CD4-positive, alpha-beta memory T cell (primary cell): ENCODE data around the gene CSNK2B. TPM values are rescaled to one million over a fixed set of nuclear protein-coding genes. Genes with fewer than 3 reads are reported as not detected.

Experiments used
- CTCF ChIA-PET: fragments of 350-600 bp; sonication (Branson Sonifier 250); formaldehyde crosslinking; loops from one replicate; lab custom pipeline; 2021; ENCODE audit warnings: inconsistent platforms; ENCODE audit not compliant: partially characterized antibody; lab: Charles Lee
- POLR2A ChIA-PET: fragments of 350-600 bp; sonication (Branson Sonifier 250); formaldehyde crosslinking; loops from one replicate; lab custom pipeline; 2021; ENCODE audit not compliant: partially characterized antibody; lab: Charles Lee
- DNase-seq, 5 donors: peaks; one replicate each; pipeline versions ENCODE4 v3.0.0 to v3.0.0-alpha.2; 2020 to 2022; ENCODE audit warnings: mixed read lengths in 1 of 5
- H3K27ac ChIP-seq: one replicate; pipeline ENCODE4 v1.7.0; 2013; ENCODE audit warnings: low read depth, low read length
- H3K27me3 ChIP-seq: 2 replicates; pipeline ENCODE4 v1.7.0; 2013; ENCODE audit warnings: mild to moderate bottlenecking, low read length, moderate library complexity; ENCODE audit not compliant: insufficient read depth
- H3K36me3 ChIP-seq: 2 replicates; pipeline ENCODE4 v1.7.0; 2013; ENCODE audit warnings: mild to moderate bottlenecking, low read length, moderate library complexity; ENCODE audit not compliant: insufficient read depth
- H3K4me1 ChIP-seq: 2 replicates; pipeline ENCODE4 v1.7.0; 2013; ENCODE audit warnings: mild to moderate bottlenecking, low read length, moderate library complexity; ENCODE audit not compliant: insufficient read depth
- H3K4me3 ChIP-seq, 2 donors: one replicate each; pipeline ENCODE4 v1.7.0; 2013; ENCODE audit warnings: low read length in 2 of 2, mild to moderate bottlenecking in 1 of 2
- H3K9me3 ChIP-seq, 2 donors: one replicate each; pipeline ENCODE4 v1.7.0; 2013; ENCODE audit warnings: low read length in 2 of 2, control low read depth in 1 of 2; ENCODE audit not compliant: control insufficient read depth in 1 of 2
- H3K27ac Mint-ChIP-seq, 7 donors: one replicate each; pipeline ENCODE4 v1.8.0; 2020 to 2021; ENCODE audit warnings: mixed read lengths in 7 of 7, mild to moderate bottlenecking in 6 of 7, inconsistent platforms in 3 of 7, moderate library complexity in 3 of 7
- H3K27me3 Mint-ChIP-seq, 2 donors: one replicate each; pipeline ENCODE4 v1.8.0; 2020 to 2021; ENCODE audit warnings: mixed read lengths in 2 of 2
- H3K36me3 Mint-ChIP-seq, 2 donors: one replicate each; pipeline ENCODE4 v1.8.0; 2020 to 2021; ENCODE audit warnings: mixed read lengths in 2 of 2, inconsistent platforms in 1 of 2, mild to moderate bottlenecking in 1 of 2
- H3K4me1 Mint-ChIP-seq, 4 donors: one replicate each; pipeline ENCODE4 v1.8.0; 2020 to 2021; ENCODE audit warnings: mixed read lengths in 4 of 4, mild to moderate bottlenecking in 1 of 4
- H3K4me3 Mint-ChIP-seq, 8 donors: one replicate each; pipeline ENCODE4 v1.8.0; 2020 to 2021; ENCODE audit warnings: mixed read lengths in 8 of 8, mild to moderate bottlenecking in 7 of 8, moderate library complexity in 6 of 8, inconsistent platforms in 3 of 8
- H3K9me3 Mint-ChIP-seq, 8 donors: one replicate each; pipeline ENCODE4 v1.8.0; 2020 to 2021; ENCODE audit warnings: mixed read lengths in 8 of 8, mild to moderate bottlenecking in 5 of 8, inconsistent platforms in 3 of 8, moderate library complexity in 1 of 8
- intact Hi-C: fragments of 100-400 bp; cut with micrococcal nuclease; formaldehyde crosslinking; loops from one replicate; pipeline ENCODE4 v1.15.1; 2023
- polyA plus RNA-seq, 2 donors: library from polyadenylated mRNA; unstranded; fragments of 300-500 nt; fragmentation: Illumina TruSeq; gene quantifications; one replicate each; pipeline ENCODE4 v1.2.3, GENCODE V29; 2021
- total RNA-seq, 2 experiments: library from RNA; stranded (reverse); gene quantifications; one replicate each; pipeline ENCODE4 v1.2.3, GENCODE V29; 2021

CSNK2B gene
- 100 to 1,000 TPM; 141 to 148 TPM for total RNA-seq
- 100 to 1,000 TPM; 183 to 232 TPM for polyA plus RNA-seq

DNA sequence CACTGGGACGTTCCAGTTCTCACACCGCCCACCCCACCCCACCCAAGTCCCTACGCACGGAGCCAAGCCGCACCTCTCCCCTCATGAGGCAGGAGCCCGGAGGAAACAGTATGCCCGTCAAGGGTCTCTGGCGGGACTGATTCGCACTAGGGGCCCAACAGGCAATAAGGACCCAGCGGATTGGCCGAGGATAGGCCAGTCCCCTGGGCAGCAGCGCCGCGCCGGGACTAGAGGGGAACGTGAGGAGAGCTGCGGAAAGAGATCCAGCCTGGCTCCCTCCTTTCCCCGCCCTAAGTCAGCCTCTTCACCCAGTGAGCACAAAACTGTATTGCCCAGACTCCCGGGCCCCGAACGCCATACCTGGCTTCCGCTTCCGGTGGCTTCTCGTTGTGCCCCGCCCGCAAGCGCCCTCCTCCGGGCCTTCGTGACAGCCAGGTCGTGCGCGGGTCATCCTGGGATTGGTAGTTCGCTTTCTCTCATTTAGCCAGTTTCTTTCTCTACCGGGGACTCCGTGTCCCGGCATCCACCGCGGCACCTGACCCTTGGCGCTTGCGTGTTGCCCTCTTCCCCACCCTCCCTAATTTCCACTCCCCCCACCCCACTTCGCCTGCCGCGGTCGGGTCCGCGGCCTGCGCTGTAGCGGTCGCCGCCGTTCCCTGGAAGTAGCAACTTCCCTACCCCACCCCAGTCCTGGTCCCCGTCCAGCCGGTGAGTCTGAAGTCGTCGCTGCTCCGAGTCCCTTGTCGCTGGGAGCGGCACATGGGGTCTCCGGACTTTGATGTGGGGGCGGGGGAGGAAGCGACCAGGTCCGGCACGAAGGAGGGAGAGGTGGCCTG lies at the start of gene CSNK2B:
CSNK2B (plus strand) TSS at position 580 of the 836 bp plus-strand sequence. CDS start 752 bp downstream, outside the sequence.
- Mint-ChIP-seq H3K27ac (peak within 1 kb of the TSS; percentile 94 to 100 (median 99)), H3K4me1 (peaks cover 32 to 67% (median 49%) of the 10 kb centered on the region in 4 donors), H3K9me3 (no peaks in the 10 kb centered on the region), H3K4me3 (peak within 1 kb of the TSS; percentile 89 to 100 (median 96)), H3K36me3 (peaks cover 46 to 68% of the 10 kb centered on the region in 2 donors), H3K27me3 (no peaks in the 10 kb centered on the region)
- no peaks in the 10 kb centered on the region for H3K9me3 ChIP-seq
- CTCF ChIA-PET, result interaction anchor here (0.7 to 4.6 kb wide), 5 partner anchors 12 to 164 kb away, joined by 3 to 28 read pairs (median 5); partner anchors contain the start of genes APOM, BAG6 and LY6G5C
- intact Hi-C loops, result loop anchor here (1.0 to 10.0 kb wide), 13 partner anchors 13 to 1539 kb away; partner anchors contain the start of genes ABHD16A, AGPAT1, ATP6V1G2 and BAG6
- POLR2A ChIA-PET, result interaction anchor here (0.8 to 8.6 kb wide), 23 partner anchors 12 to 530 kb away, joined by 3 to 269 read pairs (median 5); partner anchors contain the start of genes ABHD16A, APOM, BAG6 and DDX39B
- DNase-seq, result peak; percentile 97 to 99 (median 98)
- H3K4me3 ChIP-seq, result peak within 1 kb of the TSS; percentile 94 to 96
- H3K4me1 ChIP-seq, result peaks cover 59% of the 10 kb centered on the region
- H3K27ac ChIP-seq, result peak within 1 kb of the TSS; percentile 92
- no peaks in the 10 kb centered on the region for H3K27me3 ChIP-seq
- peaks cover 47% of the 10 kb centered on the region for H3K36me3 ChIP-seq

DNA sequence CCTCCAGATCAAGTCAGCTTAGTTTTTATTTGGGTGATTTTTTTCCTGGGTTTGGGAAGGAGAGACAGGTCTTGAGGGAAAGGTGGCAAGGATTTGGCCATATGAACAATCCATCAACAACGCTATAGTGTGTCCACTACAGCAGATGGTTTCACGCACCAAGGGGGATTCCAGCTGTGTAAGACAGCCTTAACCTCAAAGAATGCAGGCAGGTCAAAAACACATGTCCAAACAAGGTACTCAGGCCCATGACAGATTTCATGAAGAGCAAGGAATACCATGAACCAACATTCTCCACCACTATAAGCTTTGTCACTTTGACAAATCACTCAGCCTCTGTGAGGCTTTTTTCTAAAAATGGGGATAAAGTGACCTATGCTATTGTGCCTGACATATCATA lies 48.9 kb upstream of the CSNK2B start:
- CTCF ChIA-PET, result interaction anchor here (0.6 to 3.5 kb wide), 5 partner anchors 12 to 71 kb away, joined by 3 to 18 read pairs (median 3); partner anchors contain the start of genes ATP6V1G2 and NCR3
- no peak for DNase-seq
- Histone ChIP-seq H3K4me3 (no peak overlapping the region), H3K27me3 (no peaks in the 10 kb centered on the region), H3K36me3 (no peaks in the 10 kb centered on the region), H3K4me1 (peaks cover 27% of the 10 kb centered on the region), H3K27ac (no peak overlapping the region), H3K9me3 (no peaks in the 10 kb centered on the region)
- POLR2A ChIA-PET, result interaction anchor here (0.6 to 1.3 kb wide), 2 partner anchors 20 to 70 kb away, joined by 3 to 4 read pairs; partner anchors contain the start of gene ATP6V1G2
- Mint-ChIP-seq H3K4me3 (peak overlapping the region in 1 of 8 donors; percentile 29), H3K36me3 (peaks cover 0 to 13% of the 10 kb centered on the region in 2 donors), H3K9me3 (no peaks in the 10 kb centered on the region), H3K27ac (peak overlapping the region in 3 of 7 donors; percentile 47 to 72 (median 50)), H3K27me3 (no peaks in the 10 kb centered on the region), H3K4me1 (peaks cover 12 to 47% (median 32%) of the 10 kb centered on the region in 4 donors)
- intact Hi-C loops, result no loop called here

DNA sequence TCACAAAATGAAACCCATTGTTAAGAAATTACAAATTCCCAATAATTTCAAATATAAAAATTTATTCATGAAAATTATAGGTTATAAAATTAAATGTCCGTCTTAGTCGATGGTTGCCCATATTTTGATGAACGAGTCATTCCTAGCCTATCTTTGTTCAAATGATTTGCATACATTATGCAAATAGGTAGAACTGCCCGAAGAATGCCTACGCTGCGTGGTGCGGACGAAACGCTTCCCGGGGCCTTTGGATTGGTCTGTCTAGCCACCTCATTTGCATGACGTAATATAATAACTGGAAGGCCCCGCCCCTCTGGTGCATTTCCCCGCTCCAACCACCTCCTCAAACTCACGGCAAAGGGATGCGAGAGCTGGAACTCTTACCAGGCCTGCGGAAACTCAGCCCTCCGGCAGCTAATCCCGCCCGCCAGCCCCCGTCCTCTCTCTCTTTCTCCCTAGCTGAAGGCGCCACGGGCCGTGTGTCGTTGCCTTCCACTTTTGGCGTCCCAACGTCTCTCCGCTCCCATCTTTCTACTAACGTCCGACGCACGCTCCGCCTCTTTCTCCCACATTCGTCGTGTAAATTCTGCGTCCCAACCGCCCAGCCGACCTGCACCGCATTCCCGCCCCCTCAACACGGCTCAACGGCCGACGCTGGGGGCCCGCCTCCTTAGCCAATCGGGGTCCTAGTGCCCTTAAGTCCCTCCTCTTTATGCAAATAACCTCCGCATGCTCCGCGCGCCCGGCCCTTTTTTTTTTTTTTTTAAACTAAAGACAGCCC lies 45.9 kb upstream of the CSNK2B start:
- H3K4me3 Mint-ChIP-seq, result peak overlapping the region; percentile 89 to 98 (median 93)

DNA sequence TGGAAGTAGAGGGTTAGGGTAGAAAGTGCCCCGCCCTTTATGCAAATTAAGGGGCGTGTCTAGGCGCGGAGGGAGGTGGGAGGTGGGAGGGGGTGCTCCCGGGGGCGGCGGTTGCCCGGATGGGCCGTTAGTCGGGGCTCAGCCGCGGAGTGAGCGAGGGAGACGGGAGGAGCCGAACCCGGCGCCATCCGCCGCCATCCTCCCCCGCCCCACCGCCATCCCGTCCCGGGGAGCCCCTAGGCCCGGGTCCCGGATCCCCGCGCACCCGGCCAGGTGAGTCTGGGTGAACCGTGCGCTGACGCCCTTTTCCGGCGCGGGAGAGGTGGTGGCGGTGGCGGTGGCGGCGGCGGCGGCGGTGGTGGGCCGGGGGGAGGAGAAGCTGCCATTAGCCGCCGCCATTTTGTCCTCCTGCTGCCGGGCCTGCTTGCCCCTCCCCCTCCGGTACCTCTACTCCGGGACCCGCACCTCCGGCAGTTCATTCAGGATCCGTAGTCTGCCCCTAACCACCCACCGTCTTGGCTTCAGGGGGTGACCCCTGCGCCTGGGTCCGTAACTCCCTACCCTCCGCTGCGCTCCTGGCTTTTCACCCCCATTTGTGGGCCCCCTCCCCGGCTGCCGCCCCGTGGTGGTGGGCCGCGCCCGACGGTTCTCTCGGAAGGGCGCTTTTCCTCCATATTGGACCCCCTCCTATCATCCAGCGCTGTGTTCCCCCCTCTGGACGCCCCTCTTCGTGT lies 45.1 kb upstream of the CSNK2B start, which contains the start of gene PRRC2A:
PRRC2A (plus strand) TSS at position 130 of the 734 bp plus-strand sequence. CDS start 2,075 bp downstream, outside the sequence.
- peak in 1 of 5 donors; percentile 85 for DNase-seq
- H3K4me3 ChIP-seq, result peak within 1 kb of the TSS; percentile 83 to 93
- no peaks in the 10 kb centered on the region for H3K9me3 ChIP-seq
- peak within 1 kb of the TSS; percentile 89 to 98 (median 94) for H3K4me3 Mint-ChIP-seq
- peaks cover 12 to 46% of the 10 kb centered on the region in 2 donors for H3K36me3 Mint-ChIP-seq
- H3K9me3 Mint-ChIP-seq, result no peaks in the 10 kb centered on the region
- intact Hi-C loops, result loop anchor here (1.0 kb wide), 6 partner anchors 32 to 423 kb away; partner anchors contain the start of genes ABHD16A, BAG6 and NFKBIL1
- H3K4me1 ChIP-seq, result peaks cover 27% of the 10 kb centered on the region
- H3K27ac ChIP-seq, result peak within 1 kb of the TSS; percentile 99
- H3K36me3 ChIP-seq, result peaks cover 29% of the 10 kb centered on the region
- no peaks in the 10 kb centered on the region for H3K27me3 Mint-ChIP-seq
- no peaks in the 10 kb centered on the region for H3K27me3 ChIP-seq
- POLR2A ChIA-PET, result interaction anchor here (0.8 to 4.5 kb wide), 24 partner anchors 18 to 351 kb away, joined by 3 to 66 read pairs (median 5); partner anchors contain the start of genes APOM, ATP6V1G2, BAG6 and C6orf47
- H3K27ac Mint-ChIP-seq, result peak within 1 kb of the TSS; percentile 91 to 99 (median 98)
- CTCF ChIA-PET, result no interaction called here
- H3K4me1 Mint-ChIP-seq, result peaks cover 21 to 42% (median 33%) of the 10 kb centered on the region in 4 donors

More for the DNA sequence above, 45.9 kb upstream of the CSNK2B start:
- DNase-seq, result peak; percentile 96 to 98 (median 98)
- Histone ChIP-seq H3K27ac (peak overlapping the region; percentile 99), H3K4me3 (peak overlapping the region in 1 of 2 donors; percentile 93), H3K4me1 (peaks cover 34% of the 10 kb centered on the region), H3K27me3 (no peaks in the 10 kb centered on the region), H3K36me3 (peaks cover 22% of the 10 kb centered on the region), H3K9me3 (no peaks in the 10 kb centered on the region)
- CTCF ChIA-PET, result no interaction called here
- POLR2A ChIA-PET, result interaction anchor here (0.7 to 4.5 kb wide), 25 partner anchors 19 to 461 kb away, joined by 3 to 66 read pairs (median 5); partner anchors contain the start of genes APOM, ATP6V1G2, BAG6 and C6orf47
- H3K4me1 Mint-ChIP-seq, result peaks cover 21 to 49% (median 39%) of the 10 kb centered on the region in 4 donors
- intact Hi-C loops, result loop anchor here (1.0 kb wide), 6 partner anchors 32 to 423 kb away; partner anchors contain the start of genes ABHD16A, BAG6 and NFKBIL1
- no peaks in the 10 kb centered on the region for H3K9me3 Mint-ChIP-seq
- peaks cover 12 to 38% of the 10 kb centered on the region in 2 donors for H3K36me3 Mint-ChIP-seq
- peak overlapping the region; percentile 91 to 99 (median 98) for H3K27ac Mint-ChIP-seq
- no peaks in the 10 kb centered on the region for H3K27me3 Mint-ChIP-seq

DNA sequence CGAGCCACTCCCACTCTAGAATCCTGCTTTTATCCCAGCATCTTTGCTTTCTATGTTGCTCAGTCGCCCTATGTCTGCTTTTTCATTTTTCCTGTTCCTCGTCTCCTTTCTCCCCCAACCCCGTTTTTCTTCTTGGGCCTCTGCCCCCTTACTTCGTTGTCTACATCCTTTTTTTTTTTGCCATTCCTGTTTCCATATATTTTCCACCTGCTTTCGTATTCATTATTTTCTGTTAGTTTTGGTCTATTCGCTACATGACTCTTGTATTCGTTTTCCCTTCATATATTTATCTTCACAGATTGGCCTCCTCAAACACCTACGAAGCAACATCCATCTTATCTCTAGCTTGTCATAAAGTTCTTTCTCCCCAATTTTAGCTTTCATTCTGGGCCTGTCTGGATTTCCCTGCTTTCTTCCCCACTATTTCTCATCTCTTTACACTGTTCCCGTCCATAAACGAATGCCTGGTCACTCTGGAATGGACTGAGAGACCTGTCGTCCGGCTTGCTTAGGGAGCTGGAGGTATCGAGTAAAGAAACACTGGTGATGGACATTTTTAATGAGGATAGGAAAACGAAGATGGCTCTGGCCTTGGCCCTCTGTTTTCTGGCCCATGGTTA lies 44.5 kb upstream of the CSNK2B start:
- ChIA-PET POLR2A (interaction anchor here (0.8 to 4.5 kb wide), 19 partner anchors 18 to 351 kb away, joined by 3 to 66 read pairs (median 5); partner anchors contain the start of genes APOM, BAG6, C6orf47 and DDX39B), CTCF (interaction anchor here (0.9 to 1.8 kb wide), 4 partner anchors 23 to 149 kb away, joined by 3 to 8 read pairs (median 4); partner anchors contain the start of gene GPANK1)
- peaks cover 19 to 52% of the 10 kb centered on the region in 2 donors for H3K36me3 Mint-ChIP-seq
- intact Hi-C loops, result no loop called here
- H3K9me3 ChIP-seq, result no peaks in the 10 kb centered on the region
- H3K4me3 ChIP-seq, result peak overlapping the region; percentile 83 to 93
- H3K27me3 Mint-ChIP-seq, result no peaks in the 10 kb centered on the region
- peak overlapping the region; percentile 90 to 99 (median 96) for H3K27ac Mint-ChIP-seq
- DNase-seq, result peak in 2 of 5 donors; percentile 18 to 27
- peaks cover 36% of the 10 kb centered on the region for H3K36me3 ChIP-seq
- peak overlapping the region; percentile 85 to 95 (median 90) for H3K4me3 Mint-ChIP-seq
- peaks cover 20 to 37% (median 28%) of the 10 kb centered on the region in 4 donors for H3K4me1 Mint-ChIP-seq
- H3K4me1 ChIP-seq, result peaks cover 20% of the 10 kb centered on the region
- peak overlapping the region; percentile 99 for H3K27ac ChIP-seq
- H3K9me3 Mint-ChIP-seq, result no peaks in the 10 kb centered on the region
- no peaks in the 10 kb centered on the region for H3K27me3 ChIP-seq
